DOHH2 (cell line): ENCODE measurements around the gene PCDHGA7.

ENCODE experiments used
- EZH2phosphoT487 ChIP-seq: fragments of 200-600 bp; sonication (generic); IDR thresholded peaks from 2 replicates; pipeline ENCODE4 v1.6.1; 2017; ENCODE audit warnings: borderline replicate concordance, mild to moderate bottlenecking, antibody characterized with exemption, low read length, moderate library complexity, mixed read lengths
- TF ChIP-seq, protein P1 (sequence below): fragments of 200-600 bp; sonication (generic); IDR thresholded peaks from one replicate; pipeline ENCODE4 v1.5.1; 2014; ENCODE audit warnings: antibody characterized with exemption, mild to moderate bottlenecking, low read depth, low read length; ENCODE audit not compliant: poor library complexity, severe bottlenecking

GRCh38 chr5:141403387-141403786 is 20.8 kb downstream of the PCDHGA7 start:
- TF ChIP-seq, protein P1, sequence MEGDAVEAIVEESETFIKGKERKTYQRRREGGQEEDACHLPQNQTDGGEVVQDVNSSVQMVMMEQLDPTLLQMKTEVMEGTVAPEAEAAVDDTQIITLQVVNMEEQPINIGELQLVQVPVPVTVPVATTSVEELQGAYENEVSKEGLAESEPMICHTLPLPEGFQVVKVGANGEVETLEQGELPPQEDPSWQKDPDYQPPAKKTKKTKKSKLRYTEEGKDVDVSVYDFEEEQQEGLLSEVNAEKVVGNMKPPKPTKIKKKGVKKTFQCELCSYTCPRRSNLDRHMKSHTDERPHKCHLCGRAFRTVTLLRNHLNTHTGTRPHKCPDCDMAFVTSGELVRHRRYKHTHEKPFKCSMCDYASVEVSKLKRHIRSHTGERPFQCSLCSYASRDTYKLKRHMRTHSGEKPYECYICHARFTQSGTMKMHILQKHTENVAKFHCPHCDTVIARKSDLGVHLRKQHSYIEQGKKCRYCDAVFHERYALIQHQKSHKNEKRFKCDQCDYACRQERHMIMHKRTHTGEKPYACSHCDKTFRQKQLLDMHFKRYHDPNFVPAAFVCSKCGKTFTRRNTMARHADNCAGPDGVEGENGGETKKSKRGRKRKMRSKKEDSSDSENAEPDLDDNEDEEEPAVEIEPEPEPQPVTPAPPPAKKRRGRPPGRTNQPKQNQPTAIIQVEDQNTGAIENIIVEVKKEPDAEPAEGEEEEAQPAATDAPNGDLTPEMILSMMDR = no peak
- no peak for TF ChIP-seq EZH2phosphoT487
